NCI-H2196 treated with DMSO at 0.1 percent for 48 hours (cell line): ENCODE measurements around the gene MT1M.
"Not testable (repeated sequence)": the region's sequence is repeated elsewhere in the genome, so short reads cannot be mapped to it uniquely, and the experiment has no call there.

ENCODE experiments used
- DNase-seq: peaks from one replicate; lab custom pipeline; 2025; ENCODE audit not compliant: unreplicated experiment; lab: John Stamatoyannopoulos, UW

The MT1M gene

DNA sequence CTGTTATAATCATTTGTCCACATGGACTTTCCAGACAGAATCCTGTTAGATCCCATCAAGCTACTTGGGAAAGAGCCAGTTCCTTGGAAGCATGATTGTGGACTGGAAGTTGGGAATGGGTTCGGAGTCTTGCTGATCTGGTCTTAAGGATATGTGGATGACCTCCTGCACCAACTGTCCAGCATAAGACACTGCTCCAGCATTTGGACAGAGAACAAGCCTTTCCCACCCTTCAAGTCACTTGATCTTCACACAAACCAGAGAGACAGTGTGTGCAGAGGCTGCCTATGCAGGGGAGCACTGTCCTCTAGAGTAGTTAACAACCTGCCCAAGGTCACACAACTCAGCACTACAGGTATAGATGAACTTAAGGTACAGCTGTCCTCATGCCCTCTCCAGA is 13.4 kb downstream of the MT1M start:
- no peak for DNase-seq

- no peak for DNase-seq
Observed at GRCh38 chr16:56647641-56648431, 15.4 kb downstream of the MT1M start.

DNA sequence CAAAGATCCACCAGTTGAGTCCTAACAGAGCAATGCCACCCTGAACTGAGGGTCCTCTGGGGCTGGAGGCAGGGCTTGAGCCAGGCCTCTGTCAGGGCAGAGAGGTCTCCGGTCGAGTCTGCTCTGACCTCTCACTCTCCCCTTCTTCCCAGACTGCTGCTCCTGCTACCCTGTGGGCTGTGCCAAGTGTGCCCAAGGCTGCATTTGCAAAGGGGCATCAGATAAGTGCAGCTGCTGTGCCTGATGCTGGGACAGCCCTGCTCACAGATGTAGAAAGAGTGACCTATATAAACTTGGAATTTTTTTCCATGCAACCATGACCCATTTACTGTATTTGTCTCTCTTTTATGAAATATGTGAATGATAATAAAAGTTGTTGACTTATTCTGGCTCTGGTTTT is 16.8 kb downstream of the MT1M start:
- no peak for DNase-seq

DNA sequence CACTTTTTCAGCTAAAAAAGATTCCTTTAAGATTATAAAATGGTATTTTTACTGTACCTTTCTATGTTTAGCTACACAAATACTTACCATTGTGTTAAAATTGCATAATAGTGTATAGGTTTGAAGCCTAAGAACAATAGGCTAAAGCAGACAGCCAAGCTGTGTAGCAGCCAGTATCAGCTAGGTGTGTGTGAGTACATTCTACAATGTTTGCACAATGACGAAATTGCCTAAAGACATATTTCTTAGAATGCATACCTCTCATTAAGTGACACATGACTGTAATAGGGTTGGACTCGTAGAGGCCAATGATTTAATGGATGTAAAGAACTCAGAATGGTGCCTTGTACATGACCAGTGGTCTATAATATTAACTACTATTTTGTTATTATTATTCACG is 17.4 kb downstream of the MT1M start:
- no peak for DNase-seq

DNA sequence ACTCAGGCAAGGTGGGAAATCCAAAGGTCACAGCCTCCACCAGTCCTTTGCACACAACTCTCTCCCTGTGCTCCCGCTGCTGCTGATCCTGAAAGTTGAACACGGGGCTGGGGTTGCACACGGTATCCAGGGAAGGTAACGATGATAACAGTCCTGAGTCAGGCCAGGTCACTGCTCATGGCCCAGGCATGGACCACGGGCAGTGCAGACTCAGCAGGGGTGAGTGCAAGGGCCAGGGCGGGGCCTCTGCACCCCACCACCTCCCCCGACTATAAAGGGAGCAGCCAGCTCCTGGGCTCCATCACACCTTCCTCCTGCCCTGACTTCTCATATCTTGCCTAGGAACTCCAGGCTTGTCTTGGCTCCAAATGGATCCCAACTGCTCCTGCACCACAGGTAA is 19.1 kb downstream of the MT1M start, which contains the start of gene MT1B:
TSS of gene MT1B (plus strand) at position 301 of the 400 bp plus-strand sequence. CDS start at position 369, 68 bp downstream.
- no peak for DNase-seq

- no peak for DNase-seq
Observed at GRCh38 chr16:56652600-56652999, 20.1 kb downstream of the MT1M start.

DNA sequence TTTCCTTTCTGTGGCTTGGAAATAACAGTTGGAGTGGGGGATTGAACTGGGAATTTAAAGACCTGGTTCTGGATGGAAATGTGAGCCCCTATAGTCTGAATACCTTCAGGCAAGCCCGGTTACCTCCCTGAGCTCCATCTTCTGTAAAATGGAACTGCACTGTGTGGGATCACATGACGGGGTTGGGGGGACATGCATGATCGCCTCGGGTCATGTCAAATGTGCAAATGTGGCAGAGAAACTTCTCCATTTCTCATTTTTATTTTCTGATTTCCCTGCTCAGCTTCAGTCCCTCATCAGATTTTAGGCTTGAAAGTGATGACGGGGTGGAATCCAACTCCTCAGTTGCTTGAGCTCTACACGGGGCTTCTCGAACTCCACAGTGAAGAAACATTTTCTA is 20.8 kb downstream of the MT1M start:
- DNase-seq = no peak

DNA sequence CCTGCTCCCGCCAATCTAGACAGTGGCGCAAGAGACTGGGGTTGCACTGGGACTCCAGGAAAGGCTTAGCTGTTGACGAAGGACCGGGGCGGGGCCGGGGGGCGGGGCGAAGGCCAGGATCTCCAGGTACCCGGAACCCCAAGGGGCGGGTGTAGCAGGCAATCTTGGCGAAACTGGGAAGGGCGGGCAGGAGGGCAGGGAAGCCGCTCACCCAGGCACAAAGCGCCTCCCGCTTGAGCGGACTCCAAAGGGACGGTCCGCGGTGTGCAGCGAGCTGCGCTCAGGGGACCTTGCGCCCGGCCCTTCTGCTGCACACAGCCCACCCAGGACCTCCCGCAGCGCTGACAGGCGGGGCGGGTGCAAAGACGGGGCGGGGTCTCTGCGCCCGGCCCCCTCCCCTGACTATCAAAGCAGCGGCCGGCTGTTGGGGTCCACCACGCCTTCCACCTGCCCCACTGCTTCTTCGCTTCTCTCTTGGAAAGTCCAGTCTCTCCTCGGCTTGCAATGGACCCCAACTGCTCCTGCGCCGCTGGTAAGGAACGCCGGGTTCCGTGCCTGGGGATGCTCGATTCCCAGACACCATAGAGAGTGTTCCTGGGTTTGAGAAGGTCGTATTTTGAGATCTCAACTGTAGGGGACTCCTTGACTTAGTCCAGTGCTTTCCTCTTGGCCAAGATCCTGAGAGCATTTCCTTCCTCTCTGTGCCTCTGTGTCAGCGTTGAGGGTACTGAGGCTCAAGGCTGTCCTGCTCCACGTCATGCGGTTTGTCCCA is 25.3 kb downstream of the MT1M start, which contains the start of gene MT1F:
TSS of gene MT1F (plus strand) at position 405 of the 772 bp plus-strand sequence. CDS start at position 505, 100 bp downstream.
- DNase-seq = no peak

DNA sequence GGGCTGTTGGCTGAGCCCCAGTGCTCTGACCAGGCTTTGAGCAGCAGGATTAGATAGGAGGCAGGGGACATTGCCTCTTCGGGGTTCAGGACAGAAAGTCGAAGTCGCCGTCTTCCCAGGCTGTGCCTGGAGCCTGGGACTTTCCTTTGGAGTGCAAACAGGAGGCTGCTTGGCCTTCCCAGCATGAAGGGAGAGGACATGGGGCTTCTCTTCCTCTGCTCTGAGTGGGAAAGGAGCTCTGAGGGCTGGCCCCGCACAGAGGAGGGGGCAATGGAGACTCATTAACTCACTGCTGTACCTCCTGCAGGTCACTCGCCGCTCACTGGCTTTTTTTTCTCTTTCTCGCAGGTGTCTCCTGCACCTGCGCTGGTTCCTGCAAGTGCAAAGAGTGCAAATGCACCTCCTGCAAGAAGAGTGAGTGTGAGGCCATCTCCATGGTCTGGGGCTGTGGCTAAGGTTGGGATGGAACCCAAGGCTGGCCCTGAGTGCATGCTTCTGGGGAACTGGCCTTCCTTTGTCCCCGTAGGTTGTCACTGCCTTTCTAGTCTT is 25.9 kb downstream of the MT1M start:
- DNase-seq = no peak

GRCh38 chr16:56662357-56663354 is 30.2 kb downstream of the MT1M start:
- no peak for DNase-seq

DNA sequence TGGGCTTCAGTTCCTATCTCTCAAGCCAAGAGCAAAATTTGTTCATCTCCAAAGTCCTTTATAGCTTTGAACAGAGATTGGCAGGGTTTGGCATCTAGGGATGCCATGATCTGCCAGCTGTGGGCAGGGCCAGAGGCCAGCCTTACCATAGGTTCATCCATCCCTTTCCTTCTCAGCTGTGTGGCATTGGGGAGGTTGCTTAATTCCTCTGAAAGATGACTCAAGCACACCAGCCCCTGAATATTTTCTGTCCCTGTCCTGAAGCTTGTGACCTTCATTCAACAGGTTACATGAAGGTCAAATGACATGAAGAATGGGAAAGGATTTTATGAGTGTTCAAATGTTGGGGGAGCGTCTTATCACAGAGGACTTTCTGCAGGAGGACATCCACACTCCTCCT is 32.0 kb downstream of the MT1M start:
- no peak for DNase-seq

DNA sequence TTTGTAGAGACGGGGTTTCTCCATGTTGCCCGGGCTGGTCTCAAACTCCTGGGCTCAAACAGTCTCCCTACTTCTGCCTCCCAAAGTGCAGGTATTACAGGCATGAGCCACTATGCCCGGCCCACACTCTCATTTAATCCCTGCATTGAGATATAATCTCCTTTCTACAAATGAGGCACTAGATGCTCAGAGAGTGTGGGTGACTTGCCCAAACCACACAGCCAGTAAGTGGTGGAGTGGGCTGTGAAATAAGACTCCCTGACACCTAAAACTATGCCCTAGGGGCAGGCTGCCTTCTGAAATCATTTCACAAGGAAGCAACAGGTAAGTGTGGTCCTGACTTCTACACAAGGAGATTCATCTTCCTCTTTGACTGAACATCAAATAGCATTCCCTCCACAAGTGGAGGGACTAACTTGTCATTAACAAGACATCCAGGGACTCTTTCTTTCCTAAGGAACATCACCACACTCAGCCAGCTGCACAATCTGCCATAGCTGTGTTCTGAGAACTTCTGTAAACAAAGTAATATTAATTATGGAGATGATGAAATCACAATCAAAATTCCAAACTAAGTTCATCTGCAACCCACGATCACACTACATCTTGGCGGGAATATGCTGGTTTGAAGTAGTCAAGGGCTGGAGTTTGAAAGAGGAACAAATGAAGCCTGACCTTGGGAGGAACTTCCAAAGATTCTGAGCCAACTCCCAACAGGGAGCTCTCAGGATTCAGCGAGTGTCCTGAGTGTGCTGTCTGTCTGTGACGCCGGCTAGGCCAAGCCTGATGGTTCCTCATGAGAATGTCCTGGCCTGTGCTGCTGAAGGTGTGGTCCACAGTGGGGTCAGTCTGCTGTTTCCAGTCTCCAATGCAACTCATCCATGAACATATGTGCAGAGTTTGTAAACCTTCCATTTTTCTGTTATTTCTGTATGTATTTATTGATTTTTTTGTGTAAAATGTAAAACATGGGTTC is 33.1 kb downstream of the MT1M start:
- not testable (repeated sequence) for DNase-seq

DNA sequence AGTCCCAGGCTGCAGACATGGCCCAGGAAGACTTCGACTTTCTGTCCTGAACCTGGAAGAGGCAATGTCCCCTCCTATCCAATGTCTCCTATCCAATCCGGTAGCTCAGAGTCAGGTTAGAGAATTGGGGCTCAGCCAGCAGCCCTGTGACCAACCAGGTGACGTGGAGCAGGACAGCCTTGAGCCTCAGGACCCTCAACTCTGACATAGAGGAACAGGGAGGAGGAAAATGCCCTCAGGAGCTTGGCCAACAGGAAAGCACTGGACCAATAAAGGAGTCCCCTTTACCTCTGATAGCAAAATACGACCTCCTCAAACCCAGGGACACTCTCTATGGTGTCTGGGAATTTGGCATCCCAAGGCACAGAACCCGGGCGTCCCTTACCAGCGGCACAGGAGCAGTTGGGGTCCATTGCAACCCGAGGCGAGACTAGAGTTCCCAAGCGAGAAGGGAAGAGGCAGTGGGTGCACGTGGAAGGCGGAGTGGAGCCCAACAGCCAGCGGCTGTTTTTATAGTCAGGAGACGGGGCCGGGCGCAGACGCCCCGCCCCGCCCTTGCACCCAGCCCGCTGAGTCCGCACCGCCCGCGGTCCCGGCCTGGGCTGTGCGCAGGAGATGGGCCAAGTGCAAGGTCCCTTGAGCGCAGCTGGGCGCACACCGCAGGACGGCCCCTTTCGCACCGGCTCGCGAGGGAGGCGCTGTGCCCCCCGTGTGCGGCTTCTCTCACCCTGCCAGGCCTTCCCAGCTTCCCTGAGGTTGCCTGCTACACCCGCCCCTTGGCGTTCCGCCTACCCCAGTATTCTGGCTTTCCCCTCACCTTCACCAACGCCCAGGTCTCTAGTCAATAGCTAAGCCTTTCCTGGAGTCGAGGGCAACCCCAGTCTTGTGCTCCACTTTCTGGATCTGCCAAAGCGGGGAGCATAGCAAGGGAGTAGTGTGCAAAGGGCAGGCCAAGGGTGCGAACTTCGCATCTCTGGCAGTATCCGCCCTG is 35.4 kb downstream of the MT1M start, which contains the start of gene MT1G:
TSS of gene MT1G (minus strand) at position 485 of the 991 bp plus-strand sequence. CDS start at position 413, 72 bp downstream.
- DNase-seq = no peak

DNA sequence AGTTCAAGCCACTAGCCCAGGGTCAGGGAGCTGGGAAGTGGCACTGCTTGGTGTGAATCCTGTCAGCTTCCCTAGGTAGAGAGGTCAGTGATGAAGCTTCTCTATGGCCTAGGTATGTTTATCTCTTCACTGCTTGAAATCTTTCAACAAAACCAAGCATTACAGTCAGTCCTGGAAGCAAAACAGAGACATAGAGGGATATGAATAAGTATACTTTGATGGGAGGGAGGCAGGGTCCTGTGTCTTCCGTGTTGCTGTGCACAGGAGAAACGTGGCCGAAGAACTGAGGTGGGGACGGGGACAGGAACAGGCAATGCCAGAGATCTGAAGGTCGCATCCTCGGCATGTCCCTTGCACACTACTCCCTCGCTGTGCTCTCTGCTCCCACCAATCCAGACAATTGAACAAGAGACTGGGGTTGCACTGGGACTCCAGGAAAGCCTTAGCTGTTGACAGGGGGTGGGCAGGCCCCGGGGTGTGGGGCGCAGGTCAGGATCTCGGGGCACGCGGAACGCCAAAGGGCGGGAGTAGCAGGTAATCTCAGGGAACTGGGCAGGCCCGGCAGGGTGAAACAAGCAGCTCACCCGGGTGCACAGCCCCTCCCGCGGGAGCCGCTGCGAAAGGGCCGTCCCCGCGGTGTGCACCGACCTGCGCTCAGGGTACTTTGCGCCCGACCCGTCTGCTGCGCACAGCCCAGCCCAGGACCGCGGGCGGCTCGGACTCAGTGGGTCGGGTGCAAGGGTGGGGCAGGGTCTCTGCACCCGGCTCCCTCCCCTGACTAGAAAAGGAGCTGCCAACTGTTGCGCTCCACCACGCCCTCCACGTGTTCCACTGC is 36.8 kb downstream of the MT1M start, which contains the start of gene MT1H:
TSS of gene MT1H (plus strand) at position 810 of the 835 bp plus-strand sequence. CDS start 71 bp downstream, outside the sequence.
- no peak for DNase-seq

DNA sequence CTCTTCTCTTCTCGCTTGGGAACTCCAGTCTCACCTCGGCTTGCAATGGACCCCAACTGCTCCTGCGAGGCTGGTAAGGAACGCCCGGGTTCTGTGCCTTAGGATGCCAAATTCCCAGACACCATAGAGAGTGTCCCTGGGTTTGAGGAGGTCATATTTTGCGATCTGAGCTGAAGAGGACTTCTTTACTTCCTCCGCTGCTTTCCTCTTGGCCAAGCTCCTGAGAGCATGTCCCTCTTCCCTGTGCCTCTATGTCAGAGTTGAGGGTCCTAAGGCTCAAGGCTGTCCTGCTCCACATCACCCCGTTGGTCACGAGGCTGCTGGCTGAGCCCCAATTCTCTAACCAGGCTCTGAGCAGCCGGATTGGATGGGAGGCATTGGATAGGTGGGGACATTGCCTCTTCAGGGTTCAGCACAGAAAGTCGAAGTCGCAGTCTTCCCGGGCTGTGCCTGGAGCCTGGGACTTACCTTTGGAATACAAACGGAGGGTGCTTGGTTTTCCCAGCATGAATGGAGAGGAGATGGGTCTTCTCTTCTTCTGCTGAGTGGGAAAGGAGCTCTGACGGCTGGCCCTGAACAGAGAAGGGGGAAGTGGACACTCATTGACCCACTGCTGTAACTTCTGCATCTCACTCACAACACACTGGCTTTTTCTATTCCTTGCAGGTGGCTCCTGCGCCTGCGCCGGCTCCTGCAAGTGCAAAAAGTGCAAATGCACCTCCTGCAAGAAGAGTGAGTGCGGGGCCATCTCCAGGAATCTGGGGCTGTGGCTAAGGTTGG is 37.6 kb downstream of the MT1M start:
- DNase-seq = no peak

- DNase-seq = no peak
Observed at GRCh38 chr16:56670620-56670934, 38.1 kb downstream of the MT1M start.
